GM12801 (cell line): ENCODE results near the gene SH3GL2.

Experiments
- CTCF ChIP-seq: IDR thresholded peaks from one replicate; pipeline ENCODE4 v1.5.1; 2011; ENCODE audit warnings: control low read depth; ENCODE audit not compliant: insufficient read length; ENCODE audit errors: extremely low read depth

SH3GL2 gene

GRCh38 chr9:17556255-17556654 is 22.6 kb upstream of the SH3GL2 start:
- no peak for TF ChIP-seq CTCF

- no peak for TF ChIP-seq CTCF
These were observed 21.9 kb upstream of the SH3GL2 start for GRCh38 chr9:17556935-17557334.

GRCh38 chr9:17571825-17572224 is 7.0 kb upstream of the SH3GL2 start:
- TF ChIP-seq CTCF, result no peak

- TF ChIP-seq CTCF, result no peak
These were observed 4.5 kb upstream of the SH3GL2 start for GRCh38 chr9:17574342-17574741.

- no peak for TF ChIP-seq CTCF
These were observed 322 bp upstream of the SH3GL2 start for GRCh38 chr9:17578577-17578910.

- no peak for TF ChIP-seq CTCF
These were observed 1.3 kb downstream of the SH3GL2 start for GRCh38 chr9:17580119-17580518.

GRCh38 chr9:17587113-17587512 is 8.2 kb downstream of the SH3GL2 start:
- no peak for TF ChIP-seq CTCF

GRCh38 chr9:17588395-17588794 is 9.5 kb downstream of the SH3GL2 start:
- TF ChIP-seq CTCF, result no peak
